ENCODE measurements around the gene CDH6.
A peak's percentile ranks its signal among the peaks of the same experiment; 100 is the strongest.

Gene CDH6

DNA sequence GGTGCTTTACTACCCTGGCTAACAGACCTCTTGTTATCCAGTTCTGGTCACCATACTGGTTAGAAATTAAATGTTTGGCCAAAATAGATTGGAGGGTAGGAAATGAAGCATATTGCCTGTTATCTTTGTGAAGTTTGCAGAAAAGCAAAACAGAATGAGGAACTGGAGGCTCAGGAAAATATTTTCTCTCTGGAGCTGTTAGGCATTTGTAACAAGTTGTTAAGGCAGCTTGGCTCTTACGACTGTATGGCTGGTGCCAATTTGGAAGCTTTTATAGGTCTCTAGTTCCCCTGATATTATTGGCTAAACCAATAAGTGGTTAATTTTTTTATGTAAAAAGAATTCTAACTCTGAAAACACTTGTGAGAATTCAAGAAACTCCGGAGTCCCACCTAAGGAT, 35.8 kb downstream of the CDH6 start:
- H3F3A ChIP-seq (ENCODE audit: low read depth), result no peaks in the 10 kb centered on the region
- no peaks in the 10 kb centered on the region for H3K27me3 ChIP-seq (ENCODE audit: insufficient read depth, low read length, poor library complexity, severe bottlenecking)

DNA sequence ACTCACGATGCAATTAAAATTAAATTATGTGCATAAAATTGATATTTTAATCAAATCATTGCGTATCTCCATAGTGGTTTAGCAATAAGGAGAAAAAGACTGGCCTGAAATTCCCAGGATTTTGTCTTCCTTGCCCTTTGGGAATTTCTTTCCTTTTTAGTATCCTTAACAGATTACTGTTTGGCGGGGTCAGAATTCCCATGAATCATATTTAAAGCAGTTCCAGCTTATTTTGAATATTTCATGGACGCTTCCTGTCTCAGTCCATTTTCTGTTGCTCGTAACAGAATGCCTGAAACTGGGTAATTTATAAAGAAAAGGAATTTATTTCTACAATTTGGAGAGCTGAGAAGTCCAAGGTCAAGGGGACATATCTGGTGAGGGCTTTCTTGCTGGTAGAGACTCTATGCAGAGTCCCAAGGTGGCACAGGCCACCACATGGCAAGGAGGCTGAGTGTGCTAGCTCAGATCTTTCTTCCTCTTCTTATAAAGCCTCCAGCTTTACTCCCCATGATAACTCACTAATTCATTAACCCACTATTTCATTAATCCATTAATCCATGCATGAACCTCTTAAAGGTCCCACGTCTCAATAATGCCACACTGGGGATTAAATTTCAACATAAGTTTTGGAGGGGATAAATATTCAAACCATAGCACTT, 37.8 kb downstream of the CDH6 start:
- Histone ChIP-seq H3K4me2 (ENCODE audit: low read depth, low read length, poor library complexity, severe bottlenecking) (no peak overlapping the region), H3F3A (ENCODE audit: low read depth) (no peaks in the 10 kb centered on the region), H3K36me3 (ENCODE audit: insufficient read depth, low read length) (no peaks in the 10 kb centered on the region), H3K9me2 (replicated peaks; ENCODE audit: low read depth, low read length) (no peaks in the 10 kb centered on the region), H3K4me1 (ENCODE audit: insufficient read depth, low read length, poor library complexity, severe bottlenecking) (no peaks in the 10 kb centered on the region), H3K27me3 (ENCODE audit: insufficient read depth, low read length, poor library complexity, severe bottlenecking) (no peaks in the 10 kb centered on the region), H4K20me1 (ENCODE audit: insufficient read depth, low read length, poor library complexity, severe bottlenecking) (no peaks in the 10 kb centered on the region), H3K4me3 (ENCODE audit: low read length, poor library complexity, severe bottlenecking) (no peak overlapping the region), H3K9ac (ENCODE audit: low read depth, low read length, poor library complexity, severe bottlenecking) (no peak overlapping the region), H2AFZ (ENCODE audit: low read length) (no peak overlapping the region), H3K79me2 (ENCODE audit: insufficient read depth, low read length) (no peaks in the 10 kb centered on the region), H3K9me3 (ENCODE audit: insufficient read depth, low read depth, low read length) (no peaks in the 10 kb centered on the region)
- TF ChIP-seq, protein P1, sequence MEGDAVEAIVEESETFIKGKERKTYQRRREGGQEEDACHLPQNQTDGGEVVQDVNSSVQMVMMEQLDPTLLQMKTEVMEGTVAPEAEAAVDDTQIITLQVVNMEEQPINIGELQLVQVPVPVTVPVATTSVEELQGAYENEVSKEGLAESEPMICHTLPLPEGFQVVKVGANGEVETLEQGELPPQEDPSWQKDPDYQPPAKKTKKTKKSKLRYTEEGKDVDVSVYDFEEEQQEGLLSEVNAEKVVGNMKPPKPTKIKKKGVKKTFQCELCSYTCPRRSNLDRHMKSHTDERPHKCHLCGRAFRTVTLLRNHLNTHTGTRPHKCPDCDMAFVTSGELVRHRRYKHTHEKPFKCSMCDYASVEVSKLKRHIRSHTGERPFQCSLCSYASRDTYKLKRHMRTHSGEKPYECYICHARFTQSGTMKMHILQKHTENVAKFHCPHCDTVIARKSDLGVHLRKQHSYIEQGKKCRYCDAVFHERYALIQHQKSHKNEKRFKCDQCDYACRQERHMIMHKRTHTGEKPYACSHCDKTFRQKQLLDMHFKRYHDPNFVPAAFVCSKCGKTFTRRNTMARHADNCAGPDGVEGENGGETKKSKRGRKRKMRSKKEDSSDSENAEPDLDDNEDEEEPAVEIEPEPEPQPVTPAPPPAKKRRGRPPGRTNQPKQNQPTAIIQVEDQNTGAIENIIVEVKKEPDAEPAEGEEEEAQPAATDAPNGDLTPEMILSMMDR (conservative IDR thresholded peaks at IDR 0.05; ENCODE audit: low read length), result no peak
- no peak for TF ChIP-seq EZH2phosphoT487 (IDR thresholded peaks at IDR 0.05; ENCODE audit: borderline replicate concordance)

More for the DNA sequence above, 35.8 kb downstream of the CDH6 start:
- Histone ChIP-seq H3K9me2 (replicated peaks; ENCODE audit: low read depth, low read length) (no peaks in the 10 kb centered on the region), H3K9me3 (ENCODE audit: insufficient read depth, low read depth, low read length) (no peaks in the 10 kb centered on the region), H3K79me2 (ENCODE audit: insufficient read depth, low read length) (no peaks in the 10 kb centered on the region), H3K4me3 (ENCODE audit: low read length, poor library complexity, severe bottlenecking) (no peak overlapping the region), H3K4me1 (ENCODE audit: insufficient read depth, low read length, poor library complexity, severe bottlenecking) (no peaks in the 10 kb centered on the region), H3K36me3 (ENCODE audit: insufficient read depth, low read length) (no peaks in the 10 kb centered on the region), H3K9ac (ENCODE audit: low read depth, low read length, poor library complexity, severe bottlenecking) (no peak overlapping the region), H2AFZ (ENCODE audit: low read length) (no peak overlapping the region), H4K20me1 (ENCODE audit: insufficient read depth, low read length, poor library complexity, severe bottlenecking) (no peaks in the 10 kb centered on the region), H3K4me2 (ENCODE audit: low read depth, low read length, poor library complexity, severe bottlenecking) (no peak overlapping the region)
- TF ChIP-seq, protein P1 (conservative IDR thresholded peaks at IDR 0.05; ENCODE audit: low read length), result no peak
- no peak for TF ChIP-seq EZH2phosphoT487 (IDR thresholded peaks at IDR 0.05; ENCODE audit: borderline replicate concordance)

DNA sequence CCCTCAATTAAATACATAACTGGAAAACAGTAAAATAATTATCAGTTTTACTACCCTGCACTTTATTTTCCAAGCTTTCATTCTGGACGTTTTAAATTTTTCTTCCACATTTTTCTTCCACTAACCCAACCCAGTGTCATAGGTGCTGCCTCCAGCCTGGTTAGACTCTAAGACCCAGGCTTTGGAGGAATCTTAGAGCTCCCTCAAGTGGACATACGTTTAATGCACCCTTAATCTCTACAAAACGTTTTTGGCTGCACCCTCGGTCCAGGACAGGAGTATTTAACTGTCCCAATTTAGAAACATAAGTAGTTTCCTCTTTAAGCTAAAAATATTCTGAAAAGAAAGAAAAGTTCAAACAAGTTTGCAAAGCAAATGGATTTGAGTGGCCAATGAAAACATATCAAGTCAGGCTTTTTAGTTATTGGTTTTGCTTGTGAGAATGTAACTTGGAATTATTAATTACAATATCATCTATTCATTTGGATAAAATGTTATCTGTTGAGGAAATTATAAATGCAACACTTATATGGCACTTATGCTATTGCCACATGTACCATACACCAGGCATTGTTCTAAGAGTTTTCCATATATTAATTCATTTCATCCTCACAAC, 38.9 kb downstream of the CDH6 start:
- Histone ChIP-seq H3K4me3 (ENCODE audit: low read length, poor library complexity, severe bottlenecking) (no peak overlapping the region), H3K79me2 (ENCODE audit: insufficient read depth, low read length) (no peaks in the 10 kb centered on the region), H3K36me3 (ENCODE audit: insufficient read depth, low read length) (no peaks in the 10 kb centered on the region), H3K27me3 (ENCODE audit: insufficient read depth, low read length, poor library complexity, severe bottlenecking) (no peaks in the 10 kb centered on the region), H4K20me1 (ENCODE audit: insufficient read depth, low read length, poor library complexity, severe bottlenecking) (no peaks in the 10 kb centered on the region), H3F3A (ENCODE audit: low read depth) (no peaks in the 10 kb centered on the region), H3K9ac (ENCODE audit: low read depth, low read length, poor library complexity, severe bottlenecking) (no peak overlapping the region), H3K4me2 (ENCODE audit: low read depth, low read length, poor library complexity, severe bottlenecking) (no peak overlapping the region), H3K4me1 (ENCODE audit: insufficient read depth, low read length, poor library complexity, severe bottlenecking) (no peaks in the 10 kb centered on the region), H3K9me3 (ENCODE audit: insufficient read depth, low read depth, low read length) (no peaks in the 10 kb centered on the region), H2AFZ (ENCODE audit: low read length) (no peak overlapping the region), H3K9me2 (replicated peaks; ENCODE audit: low read depth, low read length) (no peaks in the 10 kb centered on the region)
- TF ChIP-seq, protein P1 (conservative IDR thresholded peaks at IDR 0.05; ENCODE audit: low read length), result peak; percentile 85
- TF ChIP-seq EZH2phosphoT487 (IDR thresholded peaks at IDR 0.05; ENCODE audit: borderline replicate concordance), result no peak

Data from Loucy (cell line).